ENCODE data around the gene DAP.

GRCh38 chr5:10667431-10668057 is 93.5 kb downstream of the DAP start:
- TF ChIP-seq, protein P1, sequence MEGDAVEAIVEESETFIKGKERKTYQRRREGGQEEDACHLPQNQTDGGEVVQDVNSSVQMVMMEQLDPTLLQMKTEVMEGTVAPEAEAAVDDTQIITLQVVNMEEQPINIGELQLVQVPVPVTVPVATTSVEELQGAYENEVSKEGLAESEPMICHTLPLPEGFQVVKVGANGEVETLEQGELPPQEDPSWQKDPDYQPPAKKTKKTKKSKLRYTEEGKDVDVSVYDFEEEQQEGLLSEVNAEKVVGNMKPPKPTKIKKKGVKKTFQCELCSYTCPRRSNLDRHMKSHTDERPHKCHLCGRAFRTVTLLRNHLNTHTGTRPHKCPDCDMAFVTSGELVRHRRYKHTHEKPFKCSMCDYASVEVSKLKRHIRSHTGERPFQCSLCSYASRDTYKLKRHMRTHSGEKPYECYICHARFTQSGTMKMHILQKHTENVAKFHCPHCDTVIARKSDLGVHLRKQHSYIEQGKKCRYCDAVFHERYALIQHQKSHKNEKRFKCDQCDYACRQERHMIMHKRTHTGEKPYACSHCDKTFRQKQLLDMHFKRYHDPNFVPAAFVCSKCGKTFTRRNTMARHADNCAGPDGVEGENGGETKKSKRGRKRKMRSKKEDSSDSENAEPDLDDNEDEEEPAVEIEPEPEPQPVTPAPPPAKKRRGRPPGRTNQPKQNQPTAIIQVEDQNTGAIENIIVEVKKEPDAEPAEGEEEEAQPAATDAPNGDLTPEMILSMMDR (IDR thresholded peaks at IDR 0.05; ENCODE audit: borderline replicate concordance, extremely low read depth, low read length, poor library complexity, severe bottlenecking): no peak
- TF ChIP-seq EZH2 (IDR thresholded peaks at IDR 0.05; ENCODE audit: borderline replicate concordance, low read depth, low read length, severe bottlenecking): no peak
